Suppressor macrophage (primary cell): ENCODE results near the gene NREP.

Source experiments
- DNase-seq, 4 experiments: peaks; one replicate each; pipeline ENCODE4 v3.0.0-alpha.2; 2020 to 2022

NREP gene

GRCh38 chr5:111694133-111694532 is 62.9 kb downstream of the NREP start:
- peak in 3 of 4 experiments; percentile 28 to 49 (median 42) for DNase-seq

DNA sequence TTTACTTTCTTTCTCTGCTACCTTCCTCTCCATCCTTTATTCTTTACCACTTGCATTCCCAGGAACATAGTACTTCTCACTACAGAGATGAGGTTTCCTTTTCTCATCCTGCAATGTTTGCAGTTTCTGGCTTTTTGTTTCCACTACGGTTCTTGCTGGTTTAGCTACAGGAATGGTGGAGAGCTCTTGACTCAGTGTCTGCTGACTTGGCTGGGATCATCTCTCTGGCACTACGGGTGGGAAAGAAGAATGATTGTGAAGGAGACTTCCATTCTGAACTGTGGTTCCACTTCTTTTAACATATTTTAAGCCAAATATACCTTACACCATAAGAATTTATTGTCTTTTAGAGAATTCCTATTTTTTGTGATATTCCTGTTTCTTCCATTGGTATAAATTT is 65.1 kb downstream of the NREP start:
- no peak for DNase-seq

DNA sequence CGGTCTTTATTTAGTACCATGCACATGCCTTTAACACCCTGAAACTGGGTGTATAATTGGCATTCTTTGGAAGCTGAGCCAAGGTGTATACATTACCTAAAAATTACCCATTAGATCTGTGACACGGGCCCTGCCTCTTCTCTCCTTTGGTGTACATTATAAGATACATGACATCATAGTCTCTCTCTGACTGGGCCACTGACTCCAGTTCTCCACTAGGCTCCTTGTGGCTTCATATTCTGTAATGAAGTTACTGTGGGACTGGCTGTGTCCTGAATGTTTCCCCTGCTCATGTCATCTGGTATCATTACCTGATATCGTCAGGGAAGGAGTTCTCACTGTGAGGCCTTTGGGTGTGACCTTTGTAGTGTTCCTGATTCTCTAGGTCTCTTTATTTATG is 65.5 kb downstream of the NREP start:
- DNase-seq: no peak

- no peak for DNase-seq
These were observed 67.5 kb downstream of the NREP start for GRCh38 chr5:111689357-111689935.

DNA sequence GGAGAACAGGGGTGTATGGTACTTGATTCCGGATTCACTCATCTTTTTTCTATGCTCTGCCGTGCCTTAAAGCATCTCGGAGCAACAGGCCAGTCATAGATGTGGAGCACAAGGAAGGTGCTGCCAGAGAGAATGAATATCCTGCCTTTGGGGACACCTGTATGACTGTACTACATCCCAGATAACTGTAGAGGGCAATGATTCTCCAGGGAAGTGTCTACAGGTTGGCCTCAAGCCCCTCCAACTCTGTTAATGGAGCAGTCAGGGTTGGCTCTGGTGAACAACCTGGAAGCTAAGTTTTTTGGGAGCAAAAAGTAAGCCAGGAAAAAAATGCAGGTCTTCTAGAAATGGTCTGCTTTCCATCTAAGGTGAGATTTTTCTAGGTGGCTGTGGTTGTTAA is 71.0 kb downstream of the NREP start:
- no peak for DNase-seq

GRCh38 chr5:111682641-111683040 is 74.4 kb downstream of the NREP start:
- DNase-seq: no peak

GRCh38 chr5:111682121-111682520 is 74.9 kb downstream of the NREP start:
- no peak for DNase-seq

DNA sequence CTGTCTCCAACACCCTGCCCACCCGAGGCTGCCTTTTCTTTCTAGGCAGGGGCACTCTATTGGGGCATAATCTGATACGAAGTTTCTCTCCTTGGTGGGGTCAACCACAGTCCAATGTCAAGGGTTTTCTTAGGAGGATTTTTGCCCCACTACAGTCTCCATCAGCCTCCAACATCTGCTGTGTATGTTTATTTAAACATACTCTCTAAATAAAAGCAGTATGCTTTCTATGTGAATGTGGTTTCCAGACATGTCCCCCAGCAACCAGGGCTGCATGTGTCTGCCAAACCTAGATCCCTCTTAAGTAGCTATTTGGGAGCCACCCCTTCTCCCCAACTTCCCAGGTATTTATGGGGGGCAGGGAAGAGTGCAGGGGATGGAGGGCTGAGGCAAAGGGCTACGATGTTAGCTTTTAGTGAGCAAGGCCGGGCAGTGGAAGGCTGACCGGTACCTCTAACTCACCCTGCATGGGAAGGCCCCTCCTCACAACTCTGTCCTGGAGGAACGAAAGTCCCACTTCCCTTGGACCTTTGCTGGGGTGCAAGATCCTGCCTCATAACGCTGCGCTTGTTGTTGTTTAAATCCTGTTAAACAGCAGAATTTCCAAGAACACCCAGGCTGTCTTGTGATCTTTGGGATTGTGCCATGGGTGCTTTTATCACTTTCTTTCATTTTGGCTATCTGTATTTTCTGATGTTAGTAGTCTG is 75.4 kb downstream of the NREP start:
- no peak for DNase-seq

DNA sequence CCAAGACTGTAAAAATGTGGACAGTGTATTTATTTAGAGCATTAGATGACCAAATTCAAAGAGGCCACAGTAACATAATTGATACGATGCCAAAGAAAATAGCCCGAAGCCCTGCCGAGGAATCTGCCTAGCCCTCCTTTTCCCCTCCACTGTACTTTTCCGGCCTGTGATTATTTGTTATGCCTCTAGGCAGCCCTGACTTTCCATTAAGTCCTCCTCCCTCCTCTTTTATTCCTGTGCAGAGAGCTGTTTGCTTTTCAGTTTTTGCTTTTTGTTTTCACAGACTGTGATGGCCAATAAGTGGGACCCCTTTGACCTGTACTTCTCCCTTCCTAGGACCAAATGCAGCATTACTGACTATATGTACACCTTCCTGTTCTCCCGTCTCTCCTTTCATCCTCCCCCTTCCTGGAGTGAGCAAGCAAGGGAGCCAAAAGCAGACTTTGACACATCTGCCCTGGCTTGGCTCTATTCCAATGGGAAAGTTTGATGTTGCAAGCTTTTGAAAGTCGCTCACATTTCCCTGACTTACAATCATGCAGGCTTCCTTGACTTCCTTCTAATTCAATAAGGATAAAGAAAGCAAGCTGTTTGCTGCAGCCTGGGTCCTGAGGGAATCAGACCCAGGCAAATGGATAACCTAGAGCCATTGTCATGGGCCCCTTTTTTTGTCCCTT is 76.1 kb downstream of the NREP start:
- peak; percentile 4 to 43 (median 13) for DNase-seq

DNA sequence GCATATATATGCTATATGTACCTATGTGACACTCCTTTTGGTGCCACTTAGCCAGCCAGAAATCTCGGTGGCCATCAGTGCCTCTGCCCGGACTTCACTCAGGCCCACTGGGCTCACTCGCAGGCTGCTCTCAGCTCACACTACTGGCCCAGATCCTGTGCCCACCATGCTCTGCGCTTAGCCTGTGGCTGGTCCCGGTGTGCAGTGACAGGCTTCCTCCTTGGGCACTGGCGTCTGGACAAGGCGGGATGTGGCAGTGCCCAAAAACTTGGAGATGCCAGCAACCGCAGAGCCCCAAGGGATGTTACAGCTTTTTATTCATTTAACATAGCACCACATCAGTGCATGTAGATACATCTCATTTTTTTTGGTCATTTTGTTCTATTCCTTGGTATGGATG is 77.4 kb downstream of the NREP start:
- no peak for DNase-seq
